DOHH2 (cell line): ENCODE results near the gene YWHAE.

Source experiments
- H3F3A ChIP-seq: fragments of 200-600 bp; sonication (generic), shearing (Covaris generic); 2 replicates; pipeline ENCODE4 v1.6.0; 2016; ENCODE audit warnings: antibody characterized with exemption, mild to moderate bottlenecking; ENCODE audit not compliant: control insufficient read depth, insufficient read depth
- H3K27ac ChIP-seq: fragments of 200-600 bp; sonication (generic); 2 replicates; pipeline ENCODE4 v1.5.1; 2014; ENCODE audit warnings: low read depth, mild to moderate bottlenecking, low read length, moderate library complexity
- H3K27me3 ChIP-seq: fragments of 200-600 bp; sonication (generic); 2 replicates; pipeline ENCODE4 v1.6.1; 2014; ENCODE audit warnings: mild to moderate bottlenecking, low read length, mixed read lengths; ENCODE audit not compliant: control insufficient read depth
- H3K36me3 ChIP-seq: fragments of 200-600 bp; sonication (generic); 2 replicates; pipeline ENCODE4 v1.6.1; 2014; ENCODE audit warnings: mild to moderate bottlenecking, low read length, moderate library complexity, mixed read lengths; ENCODE audit not compliant: control insufficient read depth
- H3K4me1 ChIP-seq: fragments of 200-600 bp; sonication (generic); 2 replicates; pipeline ENCODE4 v1.6.1; 2014; ENCODE audit warnings: mild to moderate bottlenecking, low read length, mixed read lengths; ENCODE audit not compliant: control insufficient read depth
- H3K4me2 ChIP-seq: fragments of 200-600 bp; sonication (generic); 2 replicates; pipeline ENCODE4 v1.6.0; 2014; ENCODE audit warnings: mild to moderate bottlenecking, low read length, moderate library complexity
- H3K4me3 ChIP-seq: fragments of 200-600 bp; sonication (generic); 2 replicates; pipeline ENCODE4 v1.5.1; 2014; ENCODE audit warnings: mild to moderate bottlenecking, low read length, mixed read lengths
- H3K79me2 ChIP-seq: fragments of 200-600 bp; sonication (generic); 2 replicates; pipeline ENCODE4 v1.6.1; 2014; ENCODE audit warnings: mild to moderate bottlenecking, low read length, mixed read lengths; ENCODE audit not compliant: control insufficient read depth
- H3K9me2 ChIP-seq: fragments of 200-600 bp; sonication (generic); replicated peaks from 2 replicates; pipeline ENCODE4 v1.6.1; 2014; ENCODE audit warnings: mild to moderate bottlenecking, low read length, mixed read lengths; ENCODE audit not compliant: control insufficient read depth
- H3K9me3 ChIP-seq: fragments of 200-600 bp; sonication (generic); 2 replicates; pipeline ENCODE4 v1.6.1; 2014; ENCODE audit warnings: antibody characterized with exemption, low read length, mixed read lengths; ENCODE audit not compliant: control insufficient read depth, insufficient read depth
- H4K20me1 ChIP-seq: fragments of 200-600 bp; sonication (generic); 2 replicates; pipeline ENCODE4 v1.6.0; 2014; ENCODE audit warnings: low read depth, mild to moderate bottlenecking, antibody characterized with exemption, low read length, moderate library complexity; ENCODE audit not compliant: control insufficient read depth, insufficient read depth
- EZH2phosphoT487 ChIP-seq: fragments of 200-600 bp; sonication (generic); IDR thresholded peaks from 2 replicates; pipeline ENCODE4 v1.6.1; 2017; ENCODE audit warnings: borderline replicate concordance, mild to moderate bottlenecking, antibody characterized with exemption, low read length, moderate library complexity, mixed read lengths
- TF ChIP-seq, protein P1 (sequence below): fragments of 200-600 bp; sonication (generic); IDR thresholded peaks from one replicate; pipeline ENCODE4 v1.5.1; 2014; ENCODE audit warnings: antibody characterized with exemption, mild to moderate bottlenecking, low read depth, low read length; ENCODE audit not compliant: poor library complexity, severe bottlenecking

The YWHAE gene

DNA sequence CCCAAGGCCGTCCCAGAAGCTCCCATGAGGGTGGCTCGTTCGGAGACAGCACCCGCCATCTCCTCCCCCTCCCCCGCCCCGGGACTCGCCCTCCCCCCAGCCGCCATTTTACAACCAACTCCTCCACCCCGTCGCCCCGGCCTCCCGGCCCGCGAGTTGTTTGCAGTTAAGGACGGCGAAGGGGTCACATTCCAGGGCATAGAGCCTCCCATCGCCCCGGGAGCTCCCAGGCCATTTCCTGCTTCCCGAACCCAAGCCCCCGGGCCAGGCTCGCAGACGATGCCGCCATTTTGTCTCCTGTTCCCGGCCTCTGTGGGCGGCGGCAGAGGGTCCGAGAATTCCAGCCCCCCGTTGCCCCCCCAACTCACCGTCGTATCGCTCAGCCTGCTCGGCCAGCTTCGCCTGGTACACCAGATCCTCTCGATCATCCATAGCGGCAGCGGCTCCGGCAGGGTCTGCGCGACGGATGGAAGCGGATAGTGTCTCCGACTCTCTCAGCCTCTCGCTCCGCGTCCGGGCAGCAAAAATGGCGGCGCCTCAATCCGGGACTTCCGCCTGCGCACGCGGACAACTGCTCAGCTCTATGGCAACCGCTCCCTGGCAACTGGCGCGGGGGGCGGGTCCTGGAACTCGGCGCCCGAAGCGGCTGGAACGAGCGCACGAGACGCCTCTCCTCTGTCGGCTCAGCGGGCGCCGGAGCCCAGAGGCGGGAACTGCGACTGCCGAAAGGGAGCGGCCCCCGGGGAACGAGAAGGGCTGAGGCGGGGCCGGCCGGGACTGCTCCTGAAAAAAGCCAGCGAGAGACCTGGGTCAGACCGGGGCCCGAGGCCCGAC lies at the start of gene YWHAE:
Gene YWHAE, minus strand, starts transcription at position 544 of the 834 bp plus-strand sequence. Its CDS starts 112 bp downstream, at position 432.
- no peaks in the 10 kb centered on the region for H3F3A ChIP-seq
- H3K36me3 ChIP-seq = peaks cover 42% of the 10 kb centered on the region
- H3K27me3 ChIP-seq = no peaks in the 10 kb centered on the region
- no peaks in the 10 kb centered on the region for H3K9me3 ChIP-seq
- no peaks in the 10 kb centered on the region for H3K9me2 ChIP-seq
- peaks cover 26% of the 10 kb centered on the region for H4K20me1 ChIP-seq
- H3K27ac ChIP-seq = peak within 1 kb of the TSS; percentile 81
- TF ChIP-seq EZH2phosphoT487 = no peak
- TF ChIP-seq, protein P1, sequence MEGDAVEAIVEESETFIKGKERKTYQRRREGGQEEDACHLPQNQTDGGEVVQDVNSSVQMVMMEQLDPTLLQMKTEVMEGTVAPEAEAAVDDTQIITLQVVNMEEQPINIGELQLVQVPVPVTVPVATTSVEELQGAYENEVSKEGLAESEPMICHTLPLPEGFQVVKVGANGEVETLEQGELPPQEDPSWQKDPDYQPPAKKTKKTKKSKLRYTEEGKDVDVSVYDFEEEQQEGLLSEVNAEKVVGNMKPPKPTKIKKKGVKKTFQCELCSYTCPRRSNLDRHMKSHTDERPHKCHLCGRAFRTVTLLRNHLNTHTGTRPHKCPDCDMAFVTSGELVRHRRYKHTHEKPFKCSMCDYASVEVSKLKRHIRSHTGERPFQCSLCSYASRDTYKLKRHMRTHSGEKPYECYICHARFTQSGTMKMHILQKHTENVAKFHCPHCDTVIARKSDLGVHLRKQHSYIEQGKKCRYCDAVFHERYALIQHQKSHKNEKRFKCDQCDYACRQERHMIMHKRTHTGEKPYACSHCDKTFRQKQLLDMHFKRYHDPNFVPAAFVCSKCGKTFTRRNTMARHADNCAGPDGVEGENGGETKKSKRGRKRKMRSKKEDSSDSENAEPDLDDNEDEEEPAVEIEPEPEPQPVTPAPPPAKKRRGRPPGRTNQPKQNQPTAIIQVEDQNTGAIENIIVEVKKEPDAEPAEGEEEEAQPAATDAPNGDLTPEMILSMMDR = no peak
- peak within 1 kb of the TSS; percentile 87 for H3K4me2 ChIP-seq
- peak within 1 kb of the TSS; percentile 91 for H3K4me3 ChIP-seq
- peaks cover 35% of the 10 kb centered on the region for H3K4me1 ChIP-seq
- H3K79me2 ChIP-seq = peaks cover 52% of the 10 kb centered on the region

DNA sequence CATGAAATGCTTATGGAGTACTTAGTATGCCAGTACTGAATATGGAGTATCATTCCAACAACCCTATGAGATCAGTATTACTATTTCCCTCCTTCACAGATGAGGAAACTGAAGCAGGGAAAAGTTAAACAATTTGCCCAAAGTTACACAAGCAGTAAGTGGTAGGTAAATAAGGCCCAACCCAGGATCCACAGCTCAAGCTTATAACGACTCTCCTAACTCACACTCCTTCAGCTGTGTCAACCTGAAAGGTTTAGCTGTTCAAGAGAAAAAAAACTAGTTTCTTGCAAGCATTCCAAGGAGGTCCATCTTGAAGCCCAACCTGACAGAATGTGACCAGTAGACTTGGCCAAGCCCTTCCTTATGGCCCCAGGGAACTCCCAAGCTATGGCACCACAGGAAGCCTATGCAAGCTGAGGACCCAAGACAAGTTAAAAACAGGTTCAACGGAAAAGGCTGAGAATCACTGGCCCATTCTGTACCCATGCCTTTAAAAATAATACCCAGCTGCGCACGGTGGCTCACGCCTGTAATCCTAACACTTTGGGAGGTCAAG lies 49.5 kb upstream of the YWHAE start:
- Histone ChIP-seq H3K9me2 (no peaks in the 10 kb centered on the region), H3K27ac (no peak overlapping the region), H3F3A (no peaks in the 10 kb centered on the region), H3K4me1 (peaks cover 10% of the 10 kb centered on the region), H3K4me3 (no peak overlapping the region), H3K27me3 (no peaks in the 10 kb centered on the region), H3K4me2 (no peak overlapping the region), H3K79me2 (peaks cover 99% of the 10 kb centered on the region), H4K20me1 (peaks cover 13% of the 10 kb centered on the region; the same call in 1 of the 2 replicates), H3K9me3 (no peaks in the 10 kb centered on the region), H3K36me3 (peaks cover 49% of the 10 kb centered on the region)
- TF ChIP-seq, protein P1 = no peak
- TF ChIP-seq EZH2phosphoT487 = no peak

DNA sequence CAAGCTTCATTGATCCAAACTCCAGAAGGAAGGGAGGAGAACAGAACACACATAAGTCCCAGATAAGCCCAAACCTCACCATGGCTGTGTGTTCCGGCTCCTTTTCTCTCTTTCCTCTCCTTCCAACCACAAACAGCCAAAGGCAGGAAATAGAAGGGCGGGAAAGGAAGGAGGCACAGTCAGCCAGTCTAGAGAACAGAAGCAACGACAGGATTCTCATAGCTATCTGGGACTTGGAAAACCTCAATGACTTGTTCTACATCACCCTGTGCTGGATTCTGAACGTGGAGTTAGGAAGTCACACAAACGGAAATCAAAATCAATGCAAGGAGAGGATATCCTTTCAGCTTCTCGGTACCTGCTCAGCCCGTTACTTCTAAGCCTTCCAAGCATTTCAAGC lies 47.0 kb upstream of the YWHAE start:
- Histone ChIP-seq H3K36me3 (peaks cover 35% of the 10 kb centered on the region), H3F3A (no peaks in the 10 kb centered on the region), H3K4me1 (no peaks in the 10 kb centered on the region), H4K20me1 (peaks cover 9% of the 10 kb centered on the region; the same call in 1 of the 2 replicates), H3K27me3 (no peaks in the 10 kb centered on the region), H3K9me2 (no peaks in the 10 kb centered on the region), H3K4me3 (no peak overlapping the region), H3K4me2 (no peak overlapping the region), H3K27ac (no peak overlapping the region), H3K79me2 (peaks cover 93% of the 10 kb centered on the region), H3K9me3 (no peaks in the 10 kb centered on the region)
- TF ChIP-seq, protein P1 = no peak
- no peak for TF ChIP-seq EZH2phosphoT487
